Lower leg skin (tissue), 4 donors: ENCODE results near the gene HPS5. TPM values are rescaled to one million over a fixed set of nuclear protein-coding genes. Genes with fewer than 3 reads are reported as not detected.
"Not testable (repeated sequence)": the region's sequence is repeated elsewhere in the genome, so short reads cannot be mapped to it uniquely, and the experiment has no call there.

ENCODE experiments used
- DNase-seq, 2 donors: peaks; one replicate each; pipeline ENCODE4 v3.0.0-alpha.2; 2019; ENCODE audit warnings: low spot score in 2 of 2
- H3K4me3 ChIP-seq: fragments of 200-600 bp; sonication (generic); 2 replicates; pipeline ENCODE4 v1.5.1; 2017; ENCODE audit warnings: mild to moderate bottlenecking, low read depth; ENCODE audit not compliant: poor library complexity, severe bottlenecking
- POLR2A ChIP-seq, 2 donors: fragments of 450-650 bp; IDR thresholded peaks; one replicate each; pipeline ENCODE4 v1.6.1; 2016 to 2017; ENCODE audit warnings: antibody characterized with exemption in 2 of 2, mild to moderate bottlenecking in 1 of 2, moderate library complexity in 1 of 2
- WGBS, 2 donors: methylation state at CpG; one replicate each; pipeline ENCODE4 v1.1.5; 2018; 5-methylcytosine and 5-hydroxymethylcytosine counted together
- intact Hi-C: fragments of 100-400 bp; cut with DNase I; formaldehyde crosslinking; loops from one replicate; pipeline ENCODE4 v1.15.0; 2023; ENCODE audit warnings: low total_unique reads
- total RNA-seq, 4 donors: library from RNA; depleted of rRNA; stranded (reverse); fragments of >200 nt; gene quantifications; one replicate each; pipeline ENCODE4 v1.1.0, GENCODE V29; 2016
- TF ChIP-seq, protein P1 (sequence below), 3 donors: fragments of 450-650 bp; IDR thresholded peaks; one replicate each; pipeline ENCODE4 v1.5.1; 2016; ENCODE audit warnings: antibody characterized with exemption in 3 of 3, mild to moderate bottlenecking in 3 of 3, moderate library complexity in 2 of 3

The HPS5 gene
- total RNA-seq, 4 donors from 2014 or later, result 10.0 to 26.4 (median 20.4) TPM

DNA sequence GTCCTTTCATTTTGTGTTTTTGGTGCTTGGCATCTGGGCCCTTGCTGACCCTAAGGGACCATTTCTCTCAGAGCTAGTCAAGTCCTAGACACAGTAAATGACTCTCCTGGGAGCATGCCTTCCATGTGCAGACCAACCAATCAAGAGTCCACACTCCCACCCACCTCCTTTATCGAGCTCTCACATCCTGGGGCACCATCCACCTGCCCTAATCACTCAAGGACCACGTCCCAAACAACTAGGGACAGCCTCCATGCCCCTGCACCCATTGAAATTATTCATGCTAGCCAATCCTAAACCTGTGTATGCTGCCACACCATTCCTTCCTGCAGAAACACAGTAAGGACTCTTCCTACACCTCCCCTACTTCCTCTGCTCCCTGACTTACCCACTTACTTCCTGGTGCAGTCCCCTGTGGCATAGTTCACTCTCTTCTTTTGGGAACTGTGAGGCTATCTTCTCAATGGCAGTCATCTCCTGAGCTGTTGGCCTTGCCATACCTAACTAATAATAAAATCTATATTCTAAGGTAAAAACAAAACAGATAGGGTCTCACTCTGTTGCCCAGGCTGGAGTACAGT lies 67.1 kb downstream of the HPS5 start:
- no peak for DNase-seq
- no peak for TF ChIP-seq POLR2A (IDR thresholded peaks at IDR 0.05)
- TF ChIP-seq, protein P1, sequence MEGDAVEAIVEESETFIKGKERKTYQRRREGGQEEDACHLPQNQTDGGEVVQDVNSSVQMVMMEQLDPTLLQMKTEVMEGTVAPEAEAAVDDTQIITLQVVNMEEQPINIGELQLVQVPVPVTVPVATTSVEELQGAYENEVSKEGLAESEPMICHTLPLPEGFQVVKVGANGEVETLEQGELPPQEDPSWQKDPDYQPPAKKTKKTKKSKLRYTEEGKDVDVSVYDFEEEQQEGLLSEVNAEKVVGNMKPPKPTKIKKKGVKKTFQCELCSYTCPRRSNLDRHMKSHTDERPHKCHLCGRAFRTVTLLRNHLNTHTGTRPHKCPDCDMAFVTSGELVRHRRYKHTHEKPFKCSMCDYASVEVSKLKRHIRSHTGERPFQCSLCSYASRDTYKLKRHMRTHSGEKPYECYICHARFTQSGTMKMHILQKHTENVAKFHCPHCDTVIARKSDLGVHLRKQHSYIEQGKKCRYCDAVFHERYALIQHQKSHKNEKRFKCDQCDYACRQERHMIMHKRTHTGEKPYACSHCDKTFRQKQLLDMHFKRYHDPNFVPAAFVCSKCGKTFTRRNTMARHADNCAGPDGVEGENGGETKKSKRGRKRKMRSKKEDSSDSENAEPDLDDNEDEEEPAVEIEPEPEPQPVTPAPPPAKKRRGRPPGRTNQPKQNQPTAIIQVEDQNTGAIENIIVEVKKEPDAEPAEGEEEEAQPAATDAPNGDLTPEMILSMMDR (IDR thresholded peaks at IDR 0.05), result no peak
- WGBS, 2 donors, result 51 to 60% methylated on average over 2 of the region's 2 CpGs
- intact Hi-C loops, result no loop called here
- H3K4me3 ChIP-seq, result no peak overlapping the region

GRCh38 chr11:18253778-18254338 lies 68.1 kb downstream of the HPS5 start:
- no peak overlapping the region for H3K4me3 ChIP-seq
- TF ChIP-seq POLR2A (IDR thresholded peaks at IDR 0.05), result no peak
- TF ChIP-seq, protein P1 (IDR thresholded peaks at IDR 0.05), result no peak
- no peak for DNase-seq
- intact Hi-C loops, result no loop called here
- WGBS, 2 donors, result 78 to 90% methylated on average over 11 of the region's 11 CpGs

DNA sequence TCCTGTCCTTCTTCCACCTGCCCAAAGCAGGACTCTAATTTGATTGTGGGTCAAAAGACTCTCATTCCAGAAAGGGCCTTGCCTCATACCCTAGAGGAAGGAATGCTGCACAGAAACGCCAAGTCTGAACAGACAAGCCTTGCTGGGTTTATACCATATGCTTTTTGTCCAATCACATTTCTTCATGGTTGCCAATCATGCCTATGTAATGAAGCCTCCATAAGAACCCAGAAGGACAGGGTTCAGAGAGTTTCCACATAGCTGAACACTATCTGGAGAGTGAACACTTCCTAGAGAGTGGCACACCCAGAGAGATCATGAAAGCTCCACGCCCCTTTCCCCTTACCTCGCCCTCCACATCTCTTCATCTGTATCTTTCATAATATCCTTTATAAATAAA lies 68.7 kb downstream of the HPS5 start:
- intact Hi-C loops, result no loop called here
- WGBS, 2 donors, result 69 to 81% methylated on average over 3 of the region's 3 CpGs
- DNase-seq, result no peak
- no peak overlapping the region for H3K4me3 ChIP-seq
- TF ChIP-seq POLR2A (IDR thresholded peaks at IDR 0.05), result no peak
- TF ChIP-seq, protein P1 (IDR thresholded peaks at IDR 0.05), result no peak

DNA sequence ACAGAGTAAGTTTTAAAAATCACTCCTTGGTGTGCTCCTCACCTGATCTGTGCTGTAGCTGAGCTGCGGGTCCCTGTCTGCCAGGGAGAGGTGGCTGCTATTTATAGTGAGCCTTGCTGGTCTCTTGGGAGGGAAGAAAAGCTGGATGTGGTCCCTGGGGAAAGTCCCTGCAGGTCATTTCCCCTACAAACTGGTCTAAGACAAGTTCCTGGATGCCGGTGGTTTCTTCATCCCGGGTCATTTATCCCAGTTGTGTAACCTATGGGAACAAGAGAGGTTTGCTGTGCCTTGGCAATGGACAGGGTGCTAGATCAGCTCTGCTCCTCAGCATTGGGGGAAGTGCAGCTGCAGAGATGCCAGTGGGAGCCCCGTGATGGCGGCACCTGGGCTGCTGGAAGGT lies 73.4 kb downstream of the HPS5 start, which contains the start of gene SAA2:
SAA2 (minus strand) TSS at position 108 of the 400 bp plus-strand sequence. CDS start 657 bp downstream, outside the sequence.
- DNase-seq, result no peak
- intact Hi-C loops, result no loop called here
- no peak within 1 kb of the TSS for H3K4me3 ChIP-seq
- TF ChIP-seq POLR2A (IDR thresholded peaks at IDR 0.05), result no peak
- TF ChIP-seq, protein P1 (IDR thresholded peaks at IDR 0.05), result no peak
- 52 to 58% methylated on average over 3 to 5 of the region's 5 CpGs for WGBS, 2 donors

DNA sequence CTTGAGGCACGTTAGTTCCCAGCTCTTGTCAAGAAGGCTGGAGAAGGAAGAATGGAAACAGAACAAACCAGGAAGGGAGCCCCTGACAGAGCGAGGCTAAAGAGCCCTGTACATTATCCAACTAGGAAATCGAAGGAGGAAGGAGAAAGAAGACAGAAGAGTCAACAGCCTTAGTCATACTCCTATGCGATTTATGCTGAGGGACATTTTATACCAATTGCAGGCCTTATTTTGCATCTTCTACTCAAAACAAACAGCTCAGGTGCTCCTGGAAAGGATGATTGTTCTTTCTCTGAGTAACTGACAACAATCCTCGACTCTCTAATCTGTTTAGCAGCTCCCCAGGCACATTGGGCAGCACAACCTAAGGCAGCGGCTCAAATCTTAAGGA lies 74.8 kb downstream of the HPS5 start:
- intact Hi-C loops, H3K4me3 ChIP-seq, DNase-seq: not testable (repeated sequence)
- 68 to 84% methylated on average over 2 to 3 of the region's 6 CpGs for WGBS, 2 donors

DNA sequence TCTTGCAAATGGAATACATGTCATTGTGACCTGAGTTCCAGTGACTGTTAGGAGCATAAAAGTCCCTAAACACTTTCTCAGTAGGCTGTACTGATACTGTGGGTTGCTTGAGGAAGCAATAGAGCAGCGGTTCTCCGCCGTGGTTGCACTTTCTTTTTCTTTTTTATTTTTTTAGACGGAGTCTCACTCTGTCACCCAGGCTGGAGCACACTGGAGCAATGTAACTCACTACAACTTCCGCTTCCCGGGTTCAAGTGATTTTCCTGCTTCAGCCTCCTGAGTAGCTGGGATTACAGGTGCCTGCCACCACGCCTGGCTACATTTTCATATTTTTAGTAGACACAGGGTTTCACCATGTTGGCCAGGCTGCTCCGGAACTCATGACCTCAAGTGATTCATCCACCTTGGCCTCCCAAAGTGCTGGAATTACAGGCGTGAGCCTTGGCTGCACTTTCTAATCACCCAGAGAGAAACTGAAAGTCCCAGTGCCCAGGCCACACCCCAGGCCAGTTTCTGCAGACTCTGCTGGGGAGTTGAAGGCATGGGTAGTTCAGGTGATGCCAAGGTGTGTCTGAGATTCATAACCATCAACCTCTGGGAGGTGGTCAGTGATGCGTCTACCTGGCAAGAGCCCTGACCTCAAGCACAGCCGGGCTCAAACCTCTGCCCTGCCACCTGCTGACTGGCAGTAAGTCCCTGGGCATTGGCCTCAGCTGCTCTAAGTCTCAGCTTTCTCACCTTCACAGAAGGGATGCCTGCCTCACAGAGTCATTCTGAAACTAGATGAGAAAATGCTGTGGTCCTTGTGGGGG lies 75.4 kb downstream of the HPS5 start:
- DNase-seq, H3K4me3 ChIP-seq, intact Hi-C loops: not testable (repeated sequence)
- WGBS, 2 donors, result 72 to 75% methylated on average over 11 of the region's 11 CpGs
